Measurements from ENCODE around the gene CAMTA1.
"Not testable (repeated sequence)": the region's sequence is repeated elsewhere in the genome, so short reads cannot be mapped to it uniquely, and the experiment has no call there.

CAMTA1 gene

DNA sequence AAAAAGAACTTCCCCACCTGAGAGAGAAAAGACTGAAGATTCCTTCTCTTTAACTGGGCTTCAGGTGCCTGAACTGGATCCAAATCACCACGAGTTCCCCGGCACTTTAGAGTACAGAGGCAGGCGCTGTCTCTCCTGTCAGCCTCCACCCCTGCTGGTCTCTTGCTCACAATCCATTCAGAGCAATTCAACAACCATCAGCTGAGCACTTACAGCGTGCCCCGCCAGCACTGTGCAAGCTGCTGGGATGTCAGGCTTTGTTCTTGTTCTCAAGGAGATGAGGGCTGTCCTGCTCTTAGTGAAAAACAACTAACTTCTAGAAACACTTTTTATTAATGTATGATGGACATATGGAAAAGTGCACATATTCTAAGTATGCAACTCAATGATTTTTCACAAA is 917.1 kb downstream of the CAMTA1 start:
- DNase-seq (ENCODE audit: low read depth), result no peak

DNA sequence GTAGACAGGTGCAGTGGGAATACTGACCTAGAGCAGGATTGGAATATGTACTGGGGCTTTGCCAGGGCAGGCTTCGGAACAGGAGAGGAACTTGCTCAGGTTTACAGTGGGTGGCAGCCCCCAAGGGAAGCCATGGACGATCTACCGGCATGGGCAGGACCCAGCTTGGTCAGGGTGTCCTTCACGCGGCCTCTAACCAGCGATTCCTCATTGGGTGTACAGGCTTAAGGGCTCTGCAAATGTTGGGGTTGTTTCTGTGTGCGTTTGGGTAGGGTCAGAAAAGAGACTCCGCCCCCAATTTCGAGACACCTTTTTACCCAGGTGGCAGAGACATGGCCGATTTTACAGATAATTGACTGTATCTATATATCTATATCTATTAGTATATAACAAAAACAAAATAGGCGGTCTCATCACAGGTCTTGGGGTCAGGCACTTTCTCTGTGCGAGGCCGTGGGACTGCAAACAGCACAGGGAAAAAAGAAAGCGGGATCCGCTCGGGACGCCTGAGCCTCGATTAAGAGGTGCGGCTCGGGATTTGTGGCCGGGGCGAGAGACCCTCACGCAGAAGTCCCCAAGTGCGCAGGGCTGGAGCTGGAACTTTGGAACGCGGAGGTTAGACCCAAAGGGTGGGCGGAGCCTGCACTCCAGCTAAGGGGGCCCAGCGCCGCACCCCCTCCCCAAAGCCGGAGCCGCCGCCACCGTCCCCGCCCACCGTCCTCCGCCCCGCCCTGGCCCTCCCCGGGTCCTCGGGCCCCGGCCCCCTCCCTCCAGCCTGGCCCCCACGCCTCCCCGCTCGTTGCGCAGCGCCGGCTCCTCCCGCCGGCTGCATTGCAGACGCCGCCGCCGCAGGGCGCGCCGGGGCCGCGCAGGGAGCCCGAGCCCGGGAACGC is 918.3 kb downstream of the CAMTA1 start:
- DNase-seq (ENCODE audit: low read depth), result peak; percentile 7

DNA sequence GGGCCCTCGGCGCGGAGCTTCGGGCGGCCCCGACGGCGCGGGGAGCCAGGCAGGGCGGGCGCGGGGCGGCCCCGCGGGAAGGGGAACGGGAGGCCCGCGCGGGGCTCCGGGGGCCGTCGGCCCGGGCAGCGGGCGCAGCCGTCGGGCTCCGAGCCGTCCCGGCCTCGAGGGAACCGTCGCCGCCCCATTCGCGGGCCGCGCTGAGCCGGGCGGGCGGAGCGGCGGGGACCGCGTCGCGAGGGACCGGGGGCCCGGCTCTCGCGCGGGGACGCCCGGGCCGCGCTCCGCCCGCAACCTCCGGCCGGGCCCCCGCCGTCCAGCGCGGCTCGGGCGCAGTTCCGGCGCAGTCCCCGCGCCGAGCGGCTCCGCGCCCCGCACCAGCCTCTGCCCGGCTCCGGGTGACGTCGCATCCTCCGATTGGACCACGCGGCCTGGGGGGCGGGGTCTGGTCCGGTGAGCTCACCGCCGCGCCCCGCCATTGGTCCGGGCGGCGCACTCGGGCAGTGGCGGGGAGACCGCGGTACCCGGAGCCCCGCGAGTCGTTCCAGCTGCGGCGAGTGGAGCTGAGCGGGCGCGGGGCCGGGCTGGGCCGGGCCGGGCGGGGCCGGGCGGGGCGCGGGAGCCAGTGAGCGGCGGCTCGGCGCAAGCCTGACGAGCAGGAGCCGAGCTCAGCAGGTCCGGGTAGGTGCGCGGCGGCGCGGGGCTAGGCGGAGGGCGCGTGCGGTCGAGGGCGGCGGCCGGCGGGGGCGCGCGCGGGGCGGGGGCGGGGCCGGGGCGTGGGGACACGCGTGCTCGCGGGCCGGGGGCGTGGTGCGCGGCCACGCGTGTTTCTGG is 919.2 kb downstream of the CAMTA1 start:
- DNase-seq (ENCODE audit: low read depth), result peak; percentile 87

- peak; percentile 30 for DNase-seq (ENCODE audit: low read depth)
Measured at GRCh38 chr1:7705048-7705907, 920.0 kb downstream of the CAMTA1 start.

GRCh38 chr1:7705908-7706216 is 920.6 kb downstream of the CAMTA1 start:
- no peak for DNase-seq (ENCODE audit: low read depth)

- DNase-seq (ENCODE audit: low read depth), result no peak
Measured at GRCh38 chr1:7707527-7707926, 922.3 kb downstream of the CAMTA1 start.

DNA sequence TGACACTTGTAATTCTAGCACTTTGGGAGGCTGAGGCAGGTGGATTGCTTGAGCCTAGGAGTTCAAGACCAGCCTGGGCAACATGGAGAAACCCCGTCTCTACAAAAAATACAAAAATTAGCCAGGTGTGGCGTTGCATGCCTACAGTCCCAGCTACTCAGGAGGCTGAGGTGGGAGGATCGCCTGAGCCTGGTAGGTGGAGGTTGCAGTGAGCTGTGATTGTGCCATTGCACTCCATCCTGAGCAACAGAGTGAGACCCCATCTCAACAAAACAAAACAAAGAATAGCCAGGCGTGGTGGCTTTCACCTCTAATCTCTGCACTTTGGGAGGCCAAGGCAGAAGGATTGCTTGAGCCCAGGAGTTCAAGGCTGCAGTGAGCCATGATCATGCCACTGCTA is 922.8 kb downstream of the CAMTA1 start:
- not testable (repeated sequence) for DNase-seq (ENCODE audit: low read depth)

GRCh38 chr1:7710859-7711258 is 925.6 kb downstream of the CAMTA1 start:
- no peak for DNase-seq (ENCODE audit: low read depth)

GRCh38 chr1:7712731-7713323 is 927.6 kb downstream of the CAMTA1 start:
- DNase-seq (ENCODE audit: low read depth), result no peak

- no peak for DNase-seq (ENCODE audit: low read depth)
Measured at GRCh38 chr1:7716506-7716905, 931.3 kb downstream of the CAMTA1 start.

DNA sequence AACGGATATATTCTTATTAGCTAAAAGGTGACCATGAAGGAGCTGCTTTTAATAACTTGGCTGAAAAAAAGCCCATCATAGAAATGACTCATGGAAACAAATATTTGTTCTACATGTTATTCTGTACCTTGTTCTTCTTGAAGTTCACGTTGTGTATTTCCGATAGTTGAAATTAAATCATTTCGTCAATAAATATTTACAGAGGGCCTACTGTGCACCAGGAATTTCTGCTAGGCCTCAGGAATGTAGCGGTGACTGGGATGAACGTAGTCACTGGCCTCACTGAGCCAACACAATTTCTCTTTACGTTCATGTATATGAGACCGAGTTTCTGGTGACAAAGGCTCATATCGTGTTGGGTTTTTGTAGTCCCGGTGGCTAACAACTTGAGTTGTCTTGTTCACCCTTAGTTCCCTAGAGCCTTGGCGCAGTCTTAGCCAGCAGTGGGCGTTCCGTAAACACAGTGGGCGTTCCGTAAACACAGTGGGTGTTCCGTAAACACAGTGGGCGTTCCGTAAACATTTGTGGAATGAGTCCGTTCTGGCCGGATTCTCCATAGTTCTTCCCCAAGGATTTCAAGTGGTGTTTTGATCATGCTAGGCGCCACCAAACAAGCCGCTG is 932.6 kb downstream of the CAMTA1 start:
- no peak for DNase-seq (ENCODE audit: low read depth)

- no peak for DNase-seq (ENCODE audit: low read depth)
Measured at GRCh38 chr1:7719468-7720094, 934.3 kb downstream of the CAMTA1 start.

- DNase-seq (ENCODE audit: low read depth), result no peak
Measured at GRCh38 chr1:7721940-7722669, 936.9 kb downstream of the CAMTA1 start.

DNA sequence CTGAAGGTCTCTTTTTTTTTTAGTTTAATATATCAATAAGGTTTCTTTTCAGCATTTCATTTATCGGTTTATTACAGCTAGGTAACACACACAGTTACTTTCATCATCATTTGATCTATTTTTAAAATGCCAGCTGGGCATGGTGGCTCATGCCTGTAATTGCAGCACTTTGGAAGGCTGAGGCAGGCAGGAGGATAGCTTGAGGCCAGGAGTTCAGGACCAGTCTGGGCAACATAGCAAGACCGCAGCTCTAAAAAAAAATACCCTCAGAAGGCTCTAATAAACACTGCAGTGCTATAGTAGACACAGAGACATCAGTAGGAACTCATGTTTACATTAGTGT is 937.4 kb downstream of the CAMTA1 start:
- DNase-seq (ENCODE audit: low read depth), result no peak

GRCh38 chr1:7726623-7727022 is 941.4 kb downstream of the CAMTA1 start:
- DNase-seq (ENCODE audit: low read depth), result no peak

DNA sequence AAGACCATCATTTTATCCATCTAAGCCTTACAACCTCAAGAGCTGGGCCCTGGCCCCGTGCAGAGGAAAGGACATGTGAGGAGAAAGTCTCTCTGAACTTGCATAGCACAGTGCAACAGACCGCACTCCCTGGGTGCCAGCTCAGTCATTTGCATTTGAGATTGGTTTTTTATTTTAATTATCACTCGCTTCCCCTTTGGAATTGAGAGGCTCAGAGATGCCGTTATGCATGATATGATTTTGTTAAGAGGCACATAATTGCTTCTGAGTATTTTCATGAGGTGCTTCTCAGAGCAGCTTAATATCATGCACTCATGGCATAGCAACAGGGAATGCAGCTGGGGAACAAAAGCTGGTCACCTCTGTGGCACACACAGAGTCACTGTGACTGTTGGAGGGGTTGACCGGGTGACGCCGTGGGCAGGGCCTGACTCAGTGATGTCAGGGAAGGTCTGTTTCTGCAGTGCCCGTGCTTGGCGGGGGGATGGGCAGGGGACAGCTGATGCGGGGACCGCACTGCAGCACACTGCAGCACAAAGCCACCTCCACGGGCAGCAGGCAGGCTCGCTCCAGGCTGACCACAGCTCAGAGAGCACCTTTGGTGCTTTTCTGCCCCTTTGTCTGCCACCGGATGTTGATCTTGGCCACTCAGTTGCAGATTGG is 942.7 kb downstream of the CAMTA1 start:
- DNase-seq (ENCODE audit: low read depth), result no peak

DNA sequence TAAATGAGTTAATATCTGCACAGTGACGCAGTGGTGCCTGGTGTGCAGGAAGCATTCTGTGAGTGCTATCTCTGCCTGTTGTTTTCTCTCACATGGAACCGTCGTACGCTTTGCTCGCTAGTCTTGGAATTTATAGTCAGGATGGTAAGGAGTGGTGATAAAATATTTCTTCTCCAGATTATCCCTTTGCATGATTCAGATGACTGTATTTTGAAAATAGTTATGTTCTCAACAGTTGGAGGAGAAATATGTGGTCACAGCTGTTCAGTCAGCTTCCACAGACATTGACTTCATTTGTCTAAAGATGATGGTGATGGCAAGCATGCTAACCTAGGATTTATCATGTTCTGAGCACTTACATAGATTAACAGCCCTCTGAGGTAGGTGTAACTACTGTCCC is 944.5 kb downstream of the CAMTA1 start:
- DNase-seq (ENCODE audit: low read depth), result no peak

- no peak for DNase-seq (ENCODE audit: low read depth)
Measured at GRCh38 chr1:7732331-7732730, 947.1 kb downstream of the CAMTA1 start.

DNA sequence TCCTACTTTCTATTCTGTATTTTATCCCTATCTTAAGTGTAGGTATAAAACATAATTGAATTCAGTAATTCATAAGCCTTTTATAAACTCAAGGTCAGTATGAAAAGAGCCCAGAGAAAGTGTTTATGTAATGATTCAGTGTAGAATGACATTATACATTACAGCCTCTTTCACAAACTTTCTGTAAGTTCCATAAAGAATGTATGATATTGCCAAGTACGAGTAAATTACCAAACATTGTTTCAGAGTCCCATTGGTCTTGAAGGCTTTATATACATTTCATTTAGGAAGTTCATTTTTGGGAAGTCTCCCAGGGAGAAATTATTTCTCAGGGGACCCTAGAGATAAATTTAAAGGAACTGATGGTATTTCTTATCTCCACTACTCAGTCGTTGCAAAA is 948.0 kb downstream of the CAMTA1 start:
- no peak for DNase-seq (ENCODE audit: low read depth)

GRCh38 chr1:7738044-7738443 is 952.8 kb downstream of the CAMTA1 start:
- DNase-seq (ENCODE audit: low read depth), result no peak
